Measurements from ENCODE around the gene ACBD6. TPM values are rescaled to one million over a fixed set of nuclear protein-coding genes. Genes with fewer than 3 reads are reported as not detected.
A peak's percentile ranks its signal among the peaks of the same experiment; 100 is the strongest.

ACBD6 gene
- total and polyA plus RNA-seq, 2 experiments from 2014 or later = 75.7 to 88.8 TPM

DNA sequence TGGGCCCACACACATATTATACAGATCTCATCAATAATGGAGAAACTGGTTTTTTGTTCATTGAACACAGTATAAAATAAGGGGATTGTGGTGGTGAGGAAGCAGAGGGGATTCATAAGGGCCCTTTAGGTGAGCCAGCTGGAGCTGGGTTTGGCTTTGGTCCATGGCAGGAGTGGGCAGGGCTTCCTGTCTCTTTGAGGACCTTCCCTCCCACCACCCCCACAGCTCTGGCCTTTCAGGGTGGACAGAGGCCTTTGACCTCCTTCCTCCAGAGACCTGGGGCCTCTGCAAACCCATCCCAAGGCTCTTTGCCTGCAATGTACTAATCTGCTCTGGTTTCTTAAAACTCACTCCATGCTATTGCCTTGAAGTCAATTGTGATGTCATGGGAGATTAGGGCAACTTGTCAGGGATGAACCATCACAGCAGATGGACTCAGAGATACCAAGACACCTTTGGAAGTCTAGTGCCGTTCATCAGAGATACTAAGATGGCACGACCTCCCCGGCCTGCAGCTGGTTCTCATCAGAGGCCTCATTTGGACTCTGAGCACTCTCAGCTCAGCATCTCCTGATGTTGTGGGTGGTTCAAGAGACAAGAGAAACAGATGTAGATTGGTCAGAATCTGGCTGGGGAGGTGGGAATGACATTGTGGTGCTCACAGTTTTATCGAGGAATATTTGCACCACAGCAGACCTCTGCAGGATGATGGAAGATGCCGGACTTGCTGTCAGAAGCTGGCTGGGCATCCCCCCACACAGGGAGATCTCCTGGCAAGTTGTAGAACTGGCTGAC, 234.4 kb downstream of the ACBD6 start (continued):
- no peak for TF ChIP-seq REST (IDR thresholded peaks at IDR 0.05; ENCODE audit: unreplicated experiment)

DNA sequence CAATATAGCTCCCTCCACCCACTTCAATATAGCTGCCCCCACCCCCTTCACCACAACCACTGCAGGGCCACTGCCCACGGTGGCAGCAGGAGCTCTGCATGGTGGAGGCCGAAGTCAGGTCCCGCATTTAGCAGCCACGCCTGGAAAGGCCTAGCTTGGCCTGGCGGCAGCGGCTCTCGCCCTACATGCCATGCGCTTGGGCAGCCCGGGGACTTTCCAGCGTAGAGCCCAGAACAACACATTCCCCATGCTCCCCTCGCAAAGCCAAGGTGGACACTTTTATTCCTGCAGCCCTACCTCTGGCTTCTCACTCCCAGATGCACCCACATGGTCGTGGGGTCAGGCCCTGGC, 235.2 kb downstream of the ACBD6 start:
- Mint-ChIP-seq H3K27ac (no peak overlapping the region), H3K9me3 (no peaks in the 10 kb centered on the region; the same call in 2 of the 3 replicates), H3K4me1 (peaks cover 67% of the 10 kb centered on the region), H3K4me3 (no peak overlapping the region), H3K36me3 (ENCODE audit: low read depth) (no peaks in the 10 kb centered on the region), H3K27me3 (ENCODE audit: insufficient read depth, low read depth, poor library complexity) (peaks cover 27% of the 10 kb centered on the region)
- H3K4me3 ChIP-seq = no peak overlapping the region
- no peaks in the 10 kb centered on the region for H3K27me3 ChIP-seq (ENCODE audit: insufficient read depth)
- H2AFZ ChIP-seq = no peak overlapping the region
- no peaks in the 10 kb centered on the region for H3K9me2 ChIP-seq (ENCODE audit: insufficient read depth)
- peaks cover 11% of the 10 kb centered on the region for H3F3A ChIP-seq (replicated peaks; ENCODE audit: low read depth)
- TF ChIP-seq CREB1 (CRISPR knock-in tag; IDR thresholded peaks at IDR 0.05; ENCODE audit: low read depth) (no peak), POLR2AphosphoS5 (IDR thresholded peaks at IDR 0.05; ENCODE audit: low read depth) (peak; percentile 19; the same call in 1 of the 2 replicates)
- no peak overlapping the region for H3K4me2 ChIP-seq
- H3K79me2 ChIP-seq (replicated peaks; ENCODE audit: insufficient read depth) = no peaks in the 10 kb centered on the region
- ATAC-seq = no peak
- no peaks in the 10 kb centered on the region for H4K20me1 ChIP-seq (replicated peaks; ENCODE audit: insufficient read depth)
- H3K27ac ChIP-seq (ENCODE audit: low read depth) = no peak overlapping the region
- no peak for DNase-seq (ENCODE audit: low spot score)
- no peaks in the 10 kb centered on the region for H3K36me3 ChIP-seq (ENCODE audit: insufficient read depth)
- H3K4me1 ChIP-seq (ENCODE audit: insufficient read depth) = peaks cover 38% of the 10 kb centered on the region

DNA sequence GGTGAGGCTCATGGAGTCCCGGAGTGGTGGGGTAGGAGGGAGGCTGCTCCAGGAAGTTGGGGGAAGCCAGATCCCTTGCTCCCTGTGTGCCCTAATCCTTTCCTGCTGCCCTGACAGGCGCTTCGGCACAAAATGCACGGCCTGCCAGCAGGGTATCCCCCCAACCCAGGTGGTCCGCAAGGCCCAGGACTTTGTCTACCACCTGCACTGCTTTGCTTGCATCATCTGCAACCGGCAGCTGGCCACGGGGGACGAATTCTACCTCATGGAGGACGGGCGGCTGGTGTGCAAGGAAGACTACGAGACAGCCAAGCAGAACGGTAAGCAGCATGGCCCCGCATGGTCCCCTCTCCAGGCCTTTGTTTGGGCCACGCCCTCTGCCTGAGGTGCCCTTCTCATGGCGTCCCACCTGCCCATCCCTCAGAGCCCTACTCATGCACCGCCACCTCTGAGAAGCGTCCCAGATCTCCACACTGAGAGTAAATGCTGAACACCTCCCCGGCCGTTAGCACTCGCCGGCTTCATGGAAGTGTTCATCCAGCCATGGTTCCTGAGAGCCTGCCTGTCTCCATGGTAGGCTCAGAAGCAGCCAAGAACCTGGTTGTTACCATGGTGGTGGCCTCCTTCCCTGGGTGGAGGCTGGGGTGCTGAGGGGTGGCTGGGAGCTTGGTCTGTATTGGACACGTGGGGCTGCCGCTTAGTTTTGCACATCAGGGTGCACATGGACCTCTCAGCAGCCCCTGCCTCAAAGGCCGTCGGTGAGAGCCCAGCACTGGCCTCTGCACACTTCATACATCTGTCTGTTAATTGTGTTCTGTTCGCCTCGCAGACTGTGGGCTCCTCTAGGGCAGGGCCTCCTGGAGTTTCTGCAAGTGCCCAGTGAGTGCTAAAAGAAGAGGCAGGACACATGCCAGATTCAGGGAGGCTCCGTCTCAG, 235.8 kb downstream of the ACBD6 start:
- Mint-ChIP-seq H3K27me3 (ENCODE audit: insufficient read depth, low read depth, poor library complexity) (peaks cover 25% of the 10 kb centered on the region), H3K9me3 (no peaks in the 10 kb centered on the region; the same call in 2 of the 3 replicates), H3K36me3 (ENCODE audit: low read depth) (no peaks in the 10 kb centered on the region), H3K27ac (no peak overlapping the region), H3K4me3 (no peak overlapping the region), H3K4me1 (peaks cover 60% of the 10 kb centered on the region)
- no peaks in the 10 kb centered on the region for H3K79me2 ChIP-seq (replicated peaks; ENCODE audit: insufficient read depth)
- DNase-seq (ENCODE audit: low spot score) (no peak), ATAC-seq (no peak)
- no peak overlapping the region for H3K27ac ChIP-seq (ENCODE audit: low read depth)
- TF ChIP-seq CTCF (conservative IDR thresholded peaks at IDR 0.05; ENCODE audit: low read depth in 2 of 2) = no peak
- no peak for TF ChIP-seq STAT1 (IDR thresholded peaks at IDR 0.05; ENCODE audit: unreplicated experiment)
- TF ChIP-seq EZH2phosphoT487 (IDR thresholded peaks at IDR 0.05; ENCODE audit: unreplicated experiment) = no peak
- no peak for TF ChIP-seq REST (IDR thresholded peaks at IDR 0.05; ENCODE audit: unreplicated experiment)
- no peaks in the 10 kb centered on the region for H3K9me2 ChIP-seq (ENCODE audit: insufficient read depth)
- peaks cover 33% of the 10 kb centered on the region for H3K4me1 ChIP-seq (ENCODE audit: insufficient read depth)
- no peaks in the 10 kb centered on the region for H3K27me3 ChIP-seq (ENCODE audit: insufficient read depth)
- no peak overlapping the region for H3K4me2 ChIP-seq
- no peak overlapping the region for H3K4me3 ChIP-seq
- H3F3A ChIP-seq (replicated peaks; ENCODE audit: low read depth) = peaks cover 11% of the 10 kb centered on the region
- H3K36me3 ChIP-seq (ENCODE audit: insufficient read depth) = no peaks in the 10 kb centered on the region
- H2AFZ ChIP-seq = no peak overlapping the region
- H4K20me1 ChIP-seq (replicated peaks; ENCODE audit: insufficient read depth) = no peaks in the 10 kb centered on the region
